T-helper 22 cell (primary cell): ENCODE results near the gene BAHD1.

Experiments
- DNase-seq: peaks from one replicate; pipeline ENCODE4 v3.0.0-alpha.2; 2020; ENCODE audit warnings: low read depth

The BAHD1 gene

DNA sequence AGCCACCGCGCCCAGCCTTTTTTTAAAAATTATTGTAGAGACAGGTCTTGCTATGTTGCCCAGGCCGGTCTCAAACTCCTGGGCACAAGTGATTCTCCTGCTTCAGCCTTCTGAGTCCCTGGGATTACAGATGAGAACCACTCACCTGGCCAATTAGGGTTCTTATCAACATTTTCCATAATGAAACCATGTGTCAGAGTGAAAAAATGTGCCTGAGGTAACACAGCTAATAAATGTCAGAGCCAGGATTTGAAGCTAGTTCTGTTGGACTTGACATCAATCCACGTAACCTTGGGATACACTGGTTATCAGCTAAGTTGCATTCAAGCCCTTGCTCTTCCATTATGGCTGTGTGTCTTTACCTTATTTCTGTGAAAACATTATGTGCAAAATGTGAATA lies 59.2 kb downstream of the BAHD1 start:
- DNase-seq: no peak

- DNase-seq: no peak
Measured at GRCh38 chr15:40500568-40501330, 60.0 kb downstream of the BAHD1 start.

- no peak for DNase-seq
Measured at GRCh38 chr15:40501487-40501886, 60.7 kb downstream of the BAHD1 start.

GRCh38 chr15:40506964-40507571 lies 66.3 kb downstream of the BAHD1 start:
- peak; percentile 24 for DNase-seq

- no peak for DNase-seq
Measured at GRCh38 chr15:40508216-40508615, 67.5 kb downstream of the BAHD1 start.

DNA sequence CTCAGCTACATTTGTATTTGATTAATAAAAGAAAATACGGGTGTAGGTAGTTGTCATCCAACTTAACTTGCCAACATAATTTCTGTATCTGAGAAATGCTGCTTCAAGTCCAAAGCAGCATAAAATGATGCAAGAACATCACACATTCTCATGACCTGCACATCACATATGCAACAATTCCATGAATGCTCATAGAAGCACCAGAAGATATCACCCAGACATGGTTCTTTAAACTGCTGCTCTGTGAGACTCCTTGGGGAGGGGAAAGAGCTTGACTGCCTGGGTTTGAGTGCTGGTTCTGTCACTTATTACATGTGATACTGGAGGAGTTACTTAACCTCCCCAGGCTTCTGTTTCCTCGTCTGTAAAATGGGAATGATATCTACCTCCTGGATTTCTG lies 69.4 kb downstream of the BAHD1 start:
- no peak for DNase-seq

DNA sequence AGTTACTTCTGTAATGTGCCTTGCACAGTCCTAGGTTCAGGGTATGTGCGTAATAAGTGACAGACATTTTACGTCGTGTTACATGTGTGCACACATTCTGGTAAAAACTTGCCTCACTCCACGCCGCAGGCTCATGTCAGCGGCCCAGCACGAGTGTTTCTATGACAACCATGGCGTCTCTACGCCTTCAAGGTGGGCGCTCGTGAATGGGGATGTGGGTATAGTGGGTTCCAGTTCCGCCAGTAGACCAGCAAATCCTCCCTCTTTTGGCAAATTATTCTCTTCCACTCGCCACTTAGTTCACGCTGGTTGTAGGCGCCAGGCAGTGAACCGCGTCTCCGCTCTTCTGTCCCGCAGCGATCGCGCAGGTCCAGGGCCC lies 70.3 kb downstream of the BAHD1 start:
- DNase-seq: no peak

GRCh38 chr15:40511472-40512133 lies 70.8 kb downstream of the BAHD1 start:
- DNase-seq: no peak

DNA sequence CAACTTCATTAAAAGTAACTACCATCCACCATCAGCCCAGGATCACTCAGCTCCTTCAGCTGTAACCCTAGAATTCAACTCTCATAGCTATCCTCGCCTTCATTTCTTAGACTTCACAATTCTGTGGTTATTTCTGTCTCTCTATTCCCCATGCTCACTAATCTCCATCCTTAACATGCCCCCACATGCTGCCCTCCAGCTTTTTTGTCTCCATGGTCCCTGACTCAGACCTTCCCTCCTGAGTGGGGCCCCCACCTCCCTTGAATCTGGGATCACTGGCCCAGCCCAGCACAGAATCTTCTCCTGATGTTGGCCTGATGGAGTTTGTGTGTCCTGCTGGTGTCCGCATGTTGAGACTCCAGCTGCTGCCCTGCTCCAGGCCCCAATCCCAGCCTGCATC lies 71.7 kb downstream of the BAHD1 start:
- no peak for DNase-seq

GRCh38 chr15:40513609-40514008 lies 72.9 kb downstream of the BAHD1 start:
- no peak for DNase-seq

- no peak for DNase-seq
Measured at GRCh38 chr15:40516322-40516721, 75.6 kb downstream of the BAHD1 start.
